WTC11 (cell line): ENCODE data around the gene CTRB1. TPM values are rescaled to one million over a fixed set of nuclear protein-coding genes. Genes with fewer than 3 reads are reported as not detected.

Experiments
- ATAC-seq: fragments of 200-7000 bp; cut with Tn5 transposase; 2 replicates; pipeline ENCODE4 v1.10.0; 2021; ENCODE audit warnings: mild to moderate bottlenecking, moderate library complexity
- CTCF ChIA-PET: fragments of 300-600 bp; sonication (Branson Sonifier 250); formaldehyde crosslinking; loops from one replicate; lab custom pipeline; 2021; ENCODE audit warnings: antibody characterized with exemption; lab: Charles Lee
- POLR2A ChIA-PET: fragments of 350-600 bp; sonication (Branson Sonifier 250); formaldehyde crosslinking; loops from one replicate; lab custom pipeline; 2021; ENCODE audit warnings: antibody characterized with exemption; lab: Charles Lee
- DNase-seq: peaks from one replicate; pipeline ENCODE4 v3.0.0; 2021; ENCODE audit warnings: low spot score
- H3K27ac Mint-ChIP-seq: 2 replicates; pipeline ENCODE4 v1.8.0; 2021; ENCODE audit warnings: mixed read lengths
- H3K27me3 Mint-ChIP-seq: 2 replicates; pipeline ENCODE4 v1.8.0; 2021; ENCODE audit warnings: low read depth, mild to moderate bottlenecking, moderate library complexity, mixed read lengths
- H3K36me3 Mint-ChIP-seq: 2 replicates; pipeline ENCODE4 v1.8.0; 2021; ENCODE audit warnings: mixed read lengths
- H3K4me1 Mint-ChIP-seq: 2 replicates; pipeline ENCODE4 v1.8.0; 2022; ENCODE audit warnings: mixed read lengths
- H3K4me3 Mint-ChIP-seq: 2 replicates; pipeline ENCODE4 v1.8.0; 2021; ENCODE audit warnings: mild to moderate bottlenecking, moderate library complexity, mixed read lengths
- H3K9me3 Mint-ChIP-seq: 2 replicates; pipeline ENCODE4 v1.8.0; 2021; ENCODE audit warnings: mixed read lengths
- CREB1 ChIP-seq: sonication (generic); formaldehyde crosslinking; IDR thresholded peaks from 2 replicates; pipeline ENCODE4 v1.8.0; 2023; ENCODE audit warnings: mild to moderate bottlenecking, missing genetic modification reagents
- HMGA2 ChIP-seq: fragments of 250-450 bp; sonication (Bioruptor Pico); IDR thresholded peaks from 2 replicates; pipeline ENCODE4 v1.4.0; 2021; ENCODE audit warnings: mild to moderate bottlenecking, moderate library complexity
- IRF2 ChIP-seq: sonication (generic); formaldehyde crosslinking; IDR thresholded peaks from 2 replicates; pipeline ENCODE4 v1.8.0; 2022; ENCODE audit warnings: low read depth, missing genetic modification reagents, borderline replicate concordance
- JAZF1 ChIP-seq: fragments of 250-450 bp; sonication (Bioruptor Pico); IDR thresholded peaks from 2 replicates; pipeline ENCODE4 v1.9.0; 2021; ENCODE audit warnings: moderate library complexity, mild to moderate bottlenecking, inconsistent platforms
- OVOL2 ChIP-seq: fragments of 250-450 bp; sonication (Bioruptor Pico); IDR thresholded peaks from 2 replicates; pipeline ENCODE4 v1.9.0; 2021; ENCODE audit warnings: mild to moderate bottlenecking, borderline replicate concordance
- RELA ChIP-seq: sonication (generic); formaldehyde crosslinking; IDR thresholded peaks from 2 replicates; pipeline ENCODE4 v1.8.1; 2022; ENCODE audit warnings: missing genetic modification reagents, mild to moderate bottlenecking, borderline replicate concordance
- RORB ChIP-seq: fragments of 250-450 bp; sonication (Bioruptor Pico); IDR thresholded peaks from 2 replicates; pipeline ENCODE4 v1.9.0; 2021; ENCODE audit warnings: mild to moderate bottlenecking
- SOX15 ChIP-seq: fragments of 250-450 bp; sonication (Bioruptor Pico); IDR thresholded peaks from 2 replicates; pipeline ENCODE4 v1.9.0; 2021; ENCODE audit warnings: mild to moderate bottlenecking
- TEAD1 ChIP-seq: sonication (generic); formaldehyde crosslinking; IDR thresholded peaks from 2 replicates; pipeline ENCODE4 v1.8.0; 2022; ENCODE audit warnings: mild to moderate bottlenecking, missing genetic modification reagents
- ZNF219 ChIP-seq: sonication (generic); formaldehyde crosslinking; IDR thresholded peaks from 2 replicates; pipeline ENCODE4 v1.8.0; 2023; ENCODE audit warnings: missing genetic modification reagents, mild to moderate bottlenecking, borderline replicate concordance
- ZNF396 ChIP-seq: fragments of 250-450 bp; sonication (Bioruptor Pico); IDR thresholded peaks from 2 replicates; pipeline ENCODE4 v1.8.0; 2021; ENCODE audit warnings: mild to moderate bottlenecking, moderate library complexity, borderline replicate concordance
- ZNF423 ChIP-seq: fragments of 250-450 bp; sonication (Bioruptor Pico); IDR thresholded peaks from 2 replicates; pipeline ENCODE4 v2.1.2; 2022; ENCODE audit warnings: mild to moderate bottlenecking, moderate library complexity
- total RNA-seq: library from RNA; stranded (reverse); gene quantifications from 3 replicates; pipeline ENCODE4 v1.2.3, GENCODE V29; 2021
- TF ChIP-seq, protein P1 (sequence below): fragments of 250-450 bp; sonication (Bioruptor Pico); conservative IDR thresholded peaks from 2 replicates; pipeline ENCODE4 v1.9.0; 2021; ENCODE audit warnings: mild to moderate bottlenecking
- TF ChIP-seq, protein P2 (sequence below): sonication (generic); formaldehyde crosslinking; IDR thresholded peaks from 2 replicates; pipeline ENCODE4 v1.8.0; 2022; ENCODE audit warnings: mild to moderate bottlenecking, missing genetic modification reagents
- TF ChIP-seq, protein P3 (sequence below): sonication (generic); formaldehyde crosslinking; IDR thresholded peaks from 2 replicates; pipeline ENCODE4 v1.8.1; 2023; ENCODE audit warnings: mild to moderate bottlenecking, missing genetic modification reagents, moderate library complexity
- TF ChIP-seq, protein P4 (sequence below): sonication (generic); formaldehyde crosslinking; IDR thresholded peaks from 2 replicates; pipeline ENCODE4 v1.8.1; 2023; ENCODE audit warnings: mild to moderate bottlenecking, moderate library complexity, missing genetic modification reagents
- TF ChIP-seq, protein P5 (sequence below): sonication (generic); formaldehyde crosslinking; IDR thresholded peaks from 2 replicates; pipeline ENCODE4 v1.8.1; 2023; ENCODE audit warnings: mild to moderate bottlenecking, missing genetic modification reagents, moderate library complexity
- TF ChIP-seq, protein P6 (sequence below): sonication (generic); formaldehyde crosslinking; IDR thresholded peaks from 2 replicates; pipeline ENCODE4 v1.8.1; 2023; ENCODE audit warnings: mild to moderate bottlenecking, missing genetic modification reagents
- TF ChIP-seq, protein P7 (sequence below): fragments of 250-450 bp; sonication (Bioruptor Pico); IDR thresholded peaks from 2 replicates; pipeline ENCODE4 v1.9.0; 2021; ENCODE audit warnings: moderate library complexity, mild to moderate bottlenecking, inconsistent platforms, borderline replicate concordance
- TF ChIP-seq, protein P8 (sequence below): fragments of 250-450 bp; sonication (Bioruptor Pico); IDR thresholded peaks from 2 replicates; pipeline ENCODE4 v1.9.0; 2021; ENCODE audit warnings: mild to moderate bottlenecking

The CTRB1 gene
- total RNA-seq, 1 experiment from 2014 or later, result 3.9 TPM

DNA sequence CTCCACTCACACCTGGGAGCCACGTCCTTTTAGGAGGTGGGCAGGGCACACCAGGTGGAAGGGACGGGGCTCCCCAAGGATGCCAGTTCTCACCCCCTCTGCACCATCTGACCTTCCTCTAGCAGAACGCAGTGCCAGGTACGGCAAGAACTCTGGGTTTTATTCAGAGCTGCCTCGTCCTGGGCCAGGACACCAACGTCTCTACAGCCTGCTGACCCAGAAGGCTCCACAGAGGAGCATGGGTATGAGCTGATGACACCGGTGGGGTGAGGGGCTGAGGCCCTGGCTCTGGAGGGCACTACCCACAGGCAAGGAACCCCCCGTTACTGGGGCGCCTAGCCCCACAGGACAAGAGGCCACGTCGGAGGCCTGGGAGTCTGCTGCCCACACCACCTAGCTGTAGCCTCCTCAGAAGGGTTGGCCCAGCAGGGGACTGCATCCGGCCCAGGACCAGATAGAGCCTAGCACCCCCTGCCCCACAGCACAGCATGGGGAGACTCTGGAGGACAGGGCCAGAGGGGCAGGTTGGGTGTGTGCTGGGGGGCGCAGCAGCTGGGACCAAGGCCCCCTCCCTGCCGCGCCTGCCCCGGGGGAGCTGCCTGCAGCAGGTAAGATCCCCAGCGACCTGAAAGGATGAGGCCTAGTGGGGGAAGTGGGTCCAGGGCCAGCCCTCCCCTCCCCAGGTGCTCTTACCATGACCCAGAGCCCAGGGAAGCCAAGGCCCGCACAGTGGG is 18.8 kb downstream of the CTRB1 start (continued):
- TF ChIP-seq, protein P1, sequence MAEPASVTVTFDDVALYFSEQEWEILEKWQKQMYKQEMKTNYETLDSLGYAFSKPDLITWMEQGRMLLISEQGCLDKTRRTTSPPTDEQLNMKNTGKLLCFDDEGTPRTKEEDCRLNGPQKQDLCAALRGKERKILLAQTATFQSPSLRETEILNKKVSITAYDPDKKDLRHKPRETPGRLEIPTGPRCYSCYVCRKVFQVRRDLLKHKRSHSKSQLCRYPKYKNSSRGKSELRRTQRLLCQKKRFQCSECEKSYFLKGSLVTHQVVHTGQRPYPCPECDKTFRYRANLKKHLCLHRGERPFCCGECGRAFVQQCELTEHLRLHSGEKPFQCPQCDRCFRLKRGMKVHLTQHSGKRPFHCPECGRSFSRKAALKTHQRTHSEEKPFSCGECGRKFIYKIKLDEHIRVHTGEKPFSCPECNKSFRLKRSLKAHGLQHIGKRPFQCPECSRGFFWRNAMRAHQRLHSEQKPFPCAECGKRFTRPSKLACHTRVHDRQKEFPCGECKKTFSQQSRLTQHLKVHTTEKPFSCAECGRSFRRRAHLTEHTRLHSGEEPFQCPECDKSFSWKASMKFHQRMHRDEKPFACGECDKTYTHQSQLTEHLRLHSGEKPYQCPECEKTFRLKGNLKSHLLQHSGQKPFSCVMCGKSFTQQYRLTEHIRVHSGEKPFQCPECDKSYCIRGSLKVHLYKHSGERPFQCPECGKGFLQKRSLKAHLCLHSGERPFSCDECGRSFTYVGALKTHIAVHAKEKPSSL (CRISPR knock-in tag), result no peak
- TF ChIP-seq, all 79 proteins: peak for 0

DNA sequence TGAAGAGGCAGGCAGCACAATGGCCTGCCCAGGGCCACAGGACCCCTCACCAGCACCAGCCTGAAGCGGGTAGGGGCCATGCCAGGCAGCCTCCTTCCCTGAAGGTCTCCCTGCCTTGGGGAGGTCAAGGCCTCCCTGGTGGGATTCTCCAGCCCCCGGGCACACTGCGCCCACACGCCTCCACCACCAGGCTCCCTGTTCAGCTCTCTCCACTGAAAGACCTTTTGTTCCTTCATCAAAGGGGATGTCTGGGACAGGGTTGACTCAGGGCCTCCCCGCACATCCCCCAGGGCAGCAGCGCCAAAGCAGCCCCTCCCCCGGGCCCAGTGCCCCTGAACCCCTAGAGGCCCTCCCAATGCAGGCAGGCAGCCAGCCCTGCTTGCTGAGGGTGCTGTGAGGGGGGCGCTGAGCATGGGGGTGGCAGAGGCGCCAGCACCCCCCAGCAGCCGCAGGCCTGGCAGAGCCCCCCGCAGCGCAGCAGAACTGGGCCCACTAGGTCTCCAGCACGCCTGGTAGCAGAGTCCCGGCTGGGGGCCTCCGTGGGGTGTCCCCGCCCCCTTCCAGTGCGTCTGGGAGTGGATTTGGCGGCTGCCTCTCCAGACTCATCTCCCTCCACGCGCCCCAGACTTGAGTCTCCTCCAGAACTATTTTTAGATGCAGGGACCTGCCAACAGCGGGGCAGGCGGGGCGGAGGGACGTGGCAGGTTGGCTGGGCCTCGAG is 19.5 kb downstream of the CTRB1 start:
- H3K4me3 Mint-ChIP-seq, result no peak overlapping the region
- H3K36me3 Mint-ChIP-seq, result peaks cover 42% of the 10 kb centered on the region
- H3K9me3 Mint-ChIP-seq, result no peaks in the 10 kb centered on the region
- no peak for ATAC-seq
- CTCF ChIA-PET, result interaction anchor here (1.0 to 1.4 kb wide), 2 partner anchors 39 to 227 kb away, joined by 3 to 4 read pairs; partner anchors contain the start of gene TMEM170A
- no peak overlapping the region for H3K27ac Mint-ChIP-seq
- H3K4me1 Mint-ChIP-seq, result peaks cover 19% of the 10 kb centered on the region
- peak; percentile 15 for DNase-seq
- H3K27me3 Mint-ChIP-seq, result no peaks in the 10 kb centered on the region
- POLR2A ChIA-PET, result no interaction called here
- TF ChIP-seq RORB (CRISPR knock-in tag) (no peak), HMGA2 (CRISPR knock-in tag) (no peak), ZNF219 (CRISPR knock-in tag) (no peak), JAZF1 (CRISPR knock-in tag) (no peak), CREB1 (CRISPR knock-in tag) (no peak), IRF2 (CRISPR knock-in tag) (no peak), TEAD1 (no peak), ZNF396 (CRISPR knock-in tag) (no peak), ZNF423 (no peak), OVOL2 (CRISPR knock-in tag) (no peak), RELA (CRISPR knock-in tag) (no peak), SOX15 (CRISPR knock-in tag) (no peak)
- TF ChIP-seq, protein P2, sequence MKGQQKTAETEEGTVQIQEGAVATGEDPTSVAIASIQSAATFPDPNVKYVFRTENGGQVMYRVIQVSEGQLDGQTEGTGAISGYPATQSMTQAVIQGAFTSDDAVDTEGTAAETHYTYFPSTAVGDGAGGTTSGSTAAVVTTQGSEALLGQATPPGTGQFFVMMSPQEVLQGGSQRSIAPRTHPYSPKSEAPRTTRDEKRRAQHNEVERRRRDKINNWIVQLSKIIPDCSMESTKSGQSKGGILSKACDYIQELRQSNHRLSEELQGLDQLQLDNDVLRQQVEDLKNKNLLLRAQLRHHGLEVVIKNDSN (CRISPR knock-in tag), result no peak
- TF ChIP-seq, protein P3, sequence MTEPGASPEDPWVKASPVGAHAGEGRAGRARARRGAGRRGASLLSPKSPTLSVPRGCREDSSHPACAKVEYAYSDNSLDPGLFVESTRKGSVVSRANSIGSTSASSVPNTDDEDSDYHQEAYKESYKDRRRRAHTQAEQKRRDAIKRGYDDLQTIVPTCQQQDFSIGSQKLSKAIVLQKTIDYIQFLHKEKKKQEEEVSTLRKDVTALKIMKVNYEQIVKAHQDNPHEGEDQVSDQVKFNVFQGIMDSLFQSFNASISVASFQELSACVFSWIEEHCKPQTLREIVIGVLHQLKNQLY (CRISPR knock-in tag), result no peak
- TF ChIP-seq, protein P4, sequence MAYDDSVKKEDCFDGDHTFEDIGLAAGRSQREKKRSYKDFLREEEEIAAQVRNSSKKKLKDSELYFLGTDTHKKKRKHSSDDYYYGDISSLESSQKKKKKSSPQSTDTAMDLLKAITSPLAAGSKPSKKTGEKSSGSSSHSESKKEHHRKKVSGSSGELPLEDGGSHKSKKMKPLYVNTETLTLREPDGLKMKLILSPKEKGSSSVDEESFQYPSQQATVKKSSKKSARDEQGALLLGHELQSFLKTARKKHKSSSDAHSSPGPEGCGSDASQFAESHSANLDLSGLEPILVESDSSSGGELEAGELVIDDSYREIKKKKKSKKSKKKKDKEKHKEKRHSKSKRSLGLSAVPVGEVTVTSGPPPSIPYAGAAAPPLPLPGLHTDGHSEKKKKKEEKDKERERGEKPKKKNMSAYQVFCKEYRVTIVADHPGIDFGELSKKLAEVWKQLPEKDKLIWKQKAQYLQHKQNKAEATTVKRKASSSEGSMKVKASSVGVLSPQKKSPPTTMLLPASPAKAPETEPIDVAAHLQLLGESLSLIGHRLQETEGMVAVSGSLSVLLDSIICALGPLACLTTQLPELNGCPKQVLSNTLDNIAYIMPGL (CRISPR knock-in tag), result no peak
- TF ChIP-seq, protein P5, sequence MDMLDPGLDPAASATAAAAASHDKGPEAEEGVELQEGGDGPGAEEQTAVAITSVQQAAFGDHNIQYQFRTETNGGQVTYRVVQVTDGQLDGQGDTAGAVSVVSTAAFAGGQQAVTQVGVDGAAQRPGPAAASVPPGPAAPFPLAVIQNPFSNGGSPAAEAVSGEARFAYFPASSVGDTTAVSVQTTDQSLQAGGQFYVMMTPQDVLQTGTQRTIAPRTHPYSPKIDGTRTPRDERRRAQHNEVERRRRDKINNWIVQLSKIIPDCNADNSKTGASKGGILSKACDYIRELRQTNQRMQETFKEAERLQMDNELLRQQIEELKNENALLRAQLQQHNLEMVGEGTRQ (CRISPR knock-in tag), result no peak
- TF ChIP-seq, protein P6, sequence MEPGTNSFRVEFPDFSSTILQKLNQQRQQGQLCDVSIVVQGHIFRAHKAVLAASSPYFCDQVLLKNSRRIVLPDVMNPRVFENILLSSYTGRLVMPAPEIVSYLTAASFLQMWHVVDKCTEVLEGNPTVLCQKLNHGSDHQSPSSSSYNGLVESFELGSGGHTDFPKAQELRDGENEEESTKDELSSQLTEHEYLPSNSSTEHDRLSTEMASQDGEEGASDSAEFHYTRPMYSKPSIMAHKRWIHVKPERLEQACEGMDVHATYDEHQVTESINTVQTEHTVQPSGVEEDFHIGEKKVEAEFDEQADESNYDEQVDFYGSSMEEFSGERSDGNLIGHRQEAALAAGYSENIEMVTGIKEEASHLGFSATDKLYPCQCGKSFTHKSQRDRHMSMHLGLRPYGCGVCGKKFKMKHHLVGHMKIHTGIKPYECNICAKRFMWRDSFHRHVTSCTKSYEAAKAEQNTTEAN (CRISPR knock-in tag), result no peak
- TF ChIP-seq, protein P7, sequence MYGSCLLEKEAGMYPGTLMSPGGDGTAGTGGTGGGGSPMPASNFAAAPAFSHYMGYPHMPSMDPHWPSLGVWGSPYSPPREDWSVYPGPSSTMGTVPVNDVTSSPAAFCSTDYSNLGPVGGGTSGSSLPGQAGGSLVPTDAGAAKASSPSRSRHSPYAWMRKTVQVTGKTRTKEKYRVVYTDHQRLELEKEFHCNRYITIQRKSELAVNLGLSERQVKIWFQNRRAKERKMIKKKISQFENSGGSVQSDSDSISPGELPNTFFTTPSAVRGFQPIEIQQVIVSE (CRISPR knock-in tag), result no peak
- TF ChIP-seq, protein P8, sequence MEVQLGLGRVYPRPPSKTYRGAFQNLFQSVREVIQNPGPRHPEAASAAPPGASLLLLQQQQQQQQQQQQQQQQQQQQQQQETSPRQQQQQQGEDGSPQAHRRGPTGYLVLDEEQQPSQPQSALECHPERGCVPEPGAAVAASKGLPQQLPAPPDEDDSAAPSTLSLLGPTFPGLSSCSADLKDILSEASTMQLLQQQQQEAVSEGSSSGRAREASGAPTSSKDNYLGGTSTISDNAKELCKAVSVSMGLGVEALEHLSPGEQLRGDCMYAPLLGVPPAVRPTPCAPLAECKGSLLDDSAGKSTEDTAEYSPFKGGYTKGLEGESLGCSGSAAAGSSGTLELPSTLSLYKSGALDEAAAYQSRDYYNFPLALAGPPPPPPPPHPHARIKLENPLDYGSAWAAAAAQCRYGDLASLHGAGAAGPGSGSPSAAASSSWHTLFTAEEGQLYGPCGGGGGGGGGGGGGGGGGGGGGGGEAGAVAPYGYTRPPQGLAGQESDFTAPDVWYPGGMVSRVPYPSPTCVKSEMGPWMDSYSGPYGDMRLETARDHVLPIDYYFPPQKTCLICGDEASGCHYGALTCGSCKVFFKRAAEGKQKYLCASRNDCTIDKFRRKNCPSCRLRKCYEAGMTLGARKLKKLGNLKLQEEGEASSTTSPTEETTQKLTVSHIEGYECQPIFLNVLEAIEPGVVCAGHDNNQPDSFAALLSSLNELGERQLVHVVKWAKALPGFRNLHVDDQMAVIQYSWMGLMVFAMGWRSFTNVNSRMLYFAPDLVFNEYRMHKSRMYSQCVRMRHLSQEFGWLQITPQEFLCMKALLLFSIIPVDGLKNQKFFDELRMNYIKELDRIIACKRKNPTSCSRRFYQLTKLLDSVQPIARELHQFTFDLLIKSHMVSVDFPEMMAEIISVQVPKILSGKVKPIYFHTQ, result no peak
